OCI-M2 (cell line): Measurements from ENCODE around the gene PIANP.
A peak's percentile ranks its signal among the peaks of the same experiment; 100 is the strongest.

Experiments used
- DNase-seq: peaks from one replicate; lab custom pipeline; 2025; ENCODE audit not compliant: unreplicated experiment; lab: John Stamatoyannopoulos, UW

The PIANP gene

GRCh38 chr12:6672143-6672542 is 28.5 kb downstream of the PIANP start:
- DNase-seq = no peak

GRCh38 chr12:6667559-6668210 is 32.9 kb downstream of the PIANP start:
- no peak for DNase-seq

- no peak for DNase-seq
These were observed 34.4 kb downstream of the PIANP start for GRCh38 chr12:6666211-6666610.

- no peak for DNase-seq
These were observed 35.7 kb downstream of the PIANP start for GRCh38 chr12:6664902-6665301.

- peak; percentile 94 for DNase-seq
These were observed 37.5 kb downstream of the PIANP start, which contains the start of gene ING4 for GRCh38 chr12:6662906-6663742. ING4 (minus strand) TSS chr12:6663119; CDS start chr12:6663101, 18 bp downstream.

GRCh38 chr12:6662602-6662905 is 38.1 kb downstream of the PIANP start:
- no peak for DNase-seq

GRCh38 chr12:6653987-6654386 is 46.6 kb downstream of the PIANP start:
- DNase-seq = no peak

GRCh38 chr12:6653342-6653741 is 47.3 kb downstream of the PIANP start:
- DNase-seq = no peak

GRCh38 chr12:6652391-6652790 is 48.2 kb downstream of the PIANP start:
- no peak for DNase-seq

GRCh38 chr12:6650832-6651231 is 49.8 kb downstream of the PIANP start:
- no peak for DNase-seq

GRCh38 chr12:6647083-6647604 is 53.5 kb downstream of the PIANP start, which contains the start of gene ACRBP:
ACRBP (minus strand) TSS chr12:6647432; CDS start chr12:6647366, 66 bp downstream.
- no peak for DNase-seq

- DNase-seq = no peak
These were observed 54.1 kb downstream of the PIANP start for GRCh38 chr12:6646276-6647082.

GRCh38 chr12:6644903-6645302 is 55.7 kb downstream of the PIANP start:
- no peak for DNase-seq

- DNase-seq = no peak
These were observed 56.4 kb downstream of the PIANP start for GRCh38 chr12:6644257-6644596.
